Tibial nerve (tissue), 4 donors: ENCODE results near the gene PTDSS2. TPM values are rescaled to one million over a fixed set of nuclear protein-coding genes. Genes with fewer than 3 reads are reported as not detected.
"Not testable (repeated sequence)": the region's sequence is repeated elsewhere in the genome, so short reads cannot be mapped to it uniquely, and the experiment has no call there.

Experiments used
- DNase-seq, 2 donors: peaks; one replicate each; pipeline ENCODE4 v3.0.0-alpha.2; 2019; ENCODE audit warnings: low spot score in 2 of 2
- H3K27ac ChIP-seq, 4 donors: fragments of 200-600 bp; sonication (generic) in 3 of 4; one replicate each; pipeline ENCODE4 v1.5.1; 2017 to 2019; ENCODE audit warnings: mild to moderate bottlenecking in 1 of 4
- H3K27me3 ChIP-seq, 2 donors: fragments of 200-600 bp; sonication (generic) in 1 of 2; one replicate each; pipeline versions ENCODE4 v1.5.1 to v1.6.0; 2017 to 2019
- H3K36me3 ChIP-seq, 3 donors: fragments of 200-600 bp; sonication (generic); one replicate each; pipeline ENCODE4 v1.5.1; 2018 to 2019
- H3K4me1 ChIP-seq, 4 donors: fragments of 200-600 bp; sonication (generic) in 3 of 4; one replicate each; pipeline ENCODE4 v1.5.1; 2017 to 2019
- H3K4me3 ChIP-seq, 4 donors: fragments of 200-600 bp; sonication (generic) in 3 of 4; one replicate each; pipeline ENCODE4 v1.5.1; 2017 to 2019; ENCODE audit warnings: mild to moderate bottlenecking in 1 of 4, moderate library complexity in 1 of 4
- H3K9me3 ChIP-seq, 4 donors: fragments of 200-600 bp; sonication (generic) in 3 of 4; one replicate each; pipeline ENCODE4 v1.5.1; 2017 to 2019
- CTCF ChIP-seq, 5 experiments: fragments of 200-600 bp in 3 of 5; fragments of 450-650 bp in 2 of 5; sonication (generic) in 3 of 5; IDR thresholded peaks; one replicate each; pipeline ENCODE4 v1.5.1; 2016 to 2019; ENCODE audit warnings: antibody characterized with exemption in 5 of 5, mild to moderate bottlenecking in 3 of 5, moderate library complexity in 2 of 5
- EP300 ChIP-seq, 2 donors: sonication (generic); formaldehyde crosslinking; IDR thresholded peaks; one replicate each; pipeline ENCODE4 v1.6.1; 2017; ENCODE audit warnings: antibody characterized with exemption in 2 of 2, mild to moderate bottlenecking in 1 of 2
- POLR2A ChIP-seq, 2 donors: fragments of 450-650 bp; IDR thresholded peaks; one replicate each; pipeline ENCODE4 v1.6.1; 2017; ENCODE audit warnings: antibody characterized with exemption in 2 of 2, mild to moderate bottlenecking in 2 of 2, moderate library complexity in 2 of 2
- WGBS, 2 donors: methylation state at CpG; one replicate each; pipeline ENCODE4 v1.1.5; 2018; 5-methylcytosine and 5-hydroxymethylcytosine counted together
- total RNA-seq, 4 donors: library from RNA; depleted of rRNA; stranded (reverse); fragments of >200 nt; gene quantifications; one replicate each; pipeline ENCODE4 v1.1.0, GENCODE V29; 2016

Gene PTDSS2
- total RNA-seq: 100 to 1,000 TPM in 1 of 4 donors, 10 to 100 TPM in 3; 54.2 to 100 (median 63.9) TPM

GRCh38 chr11:449889-450808 lies at the start of gene PTDSS2:
TSS of gene PTDSS2 (plus strand) at chr11:450279. CDS start at chr11:450456, 177 bp downstream.
- 0 to 1% methylated on average over 30 to 44 of the region's 108 CpGs for WGBS, 2 donors
- DNase-seq: peak; percentile 94 to 96
- no peaks in the 10 kb centered on the region for H3K27me3 ChIP-seq
- H3K9me3 ChIP-seq: no peaks in the 10 kb centered on the region
- peak within 1 kb of the TSS; percentile 67 to 94 (median 86) for H3K4me3 ChIP-seq
- H3K27ac ChIP-seq: peak within 1 kb of the TSS; percentile 72 to 97 (median 97)
- TF ChIP-seq EP300 (IDR thresholded peaks at IDR 0.05): peak; percentile 93 to 96
- TF ChIP-seq POLR2A (IDR thresholded peaks at IDR 0.05): peak; percentile 85 to 86
- peak in 2 of 5 experiments; percentile 26 to 59 for TF ChIP-seq CTCF (IDR thresholded peaks at IDR 0.05)
- H3K36me3 ChIP-seq: peaks cover 0 to 30% (median 0%) of the 10 kb centered on the region in 3 donors
- H3K4me1 ChIP-seq: peaks cover 0 to 43% (median 23%) of the 10 kb centered on the region in 4 donors

- not testable (repeated sequence) for H3K36me3 ChIP-seq, H3K27ac ChIP-seq, DNase-seq, H3K4me3 ChIP-seq, H3K9me3 ChIP-seq
- H3K4me1 ChIP-seq: peaks cover 0 to 32% (median 10%) of the 10 kb centered on the region in 4 donors
- H3K27me3 ChIP-seq: peaks cover 0 to 14% of the 10 kb centered on the region in 2 donors
- no CpG with 5 or more reads among the region's 52 CpGs for WGBS, 2 donors
Measured at GRCh38 chr11:401196-401595, 48.9 kb upstream of the PTDSS2 start.

GRCh38 chr11:403021-403760 lies 46.9 kb upstream of the PTDSS2 start:
- TF ChIP-seq CTCF (IDR thresholded peaks at IDR 0.05): no peak
- no peak for TF ChIP-seq POLR2A (IDR thresholded peaks at IDR 0.05)
- TF ChIP-seq EP300 (IDR thresholded peaks at IDR 0.05): no peak
- Histone ChIP-seq H3K36me3 (no peaks in the 10 kb centered on the region), H3K27me3 (peaks cover 0 to 10% of the 10 kb centered on the region in 2 donors), H3K4me3 (no peak overlapping the region), H3K4me1 (peaks cover 0 to 33% (median 13%) of the 10 kb centered on the region in 4 donors), H3K9me3 (no peaks in the 10 kb centered on the region), H3K27ac (no peak overlapping the region)
- WGBS, 2 donors: 85 to 94% methylated on average over 17 to 33 of the region's 55 CpGs
- DNase-seq: no peak

GRCh38 chr11:403761-404431 lies 46.2 kb upstream of the PTDSS2 start:
- no peaks in the 10 kb centered on the region for H3K36me3 ChIP-seq
- peaks cover 0 to 10% of the 10 kb centered on the region in 2 donors for H3K27me3 ChIP-seq
- 92% methylated on average over 14 to 23 of the region's 27 CpGs for WGBS, 2 donors
- TF ChIP-seq EP300 (IDR thresholded peaks at IDR 0.05) (no peak), POLR2A (IDR thresholded peaks at IDR 0.05) (no peak), CTCF (IDR thresholded peaks at IDR 0.05) (no peak)
- DNase-seq: no peak
- H3K4me3 ChIP-seq: no peak overlapping the region
- peaks cover 0 to 33% (median 13%) of the 10 kb centered on the region in 4 donors for H3K4me1 ChIP-seq
- no peak overlapping the region for H3K27ac ChIP-seq
- H3K9me3 ChIP-seq: no peaks in the 10 kb centered on the region

- no peaks in the 10 kb centered on the region for H3K36me3 ChIP-seq
- peaks cover 0 to 33% (median 13%) of the 10 kb centered on the region in 4 donors for H3K4me1 ChIP-seq
- peak overlapping the region in 1 of 4 donors; percentile 91 for H3K27ac ChIP-seq
- 89% methylated on average over 8 to 14 of the region's 14 CpGs for WGBS, 2 donors
- TF ChIP-seq POLR2A (IDR thresholded peaks at IDR 0.05) (no peak), CTCF (IDR thresholded peaks at IDR 0.05) (no peak), EP300 (IDR thresholded peaks at IDR 0.05) (no peak)
- DNase-seq: no peak
- no peaks in the 10 kb centered on the region for H3K9me3 ChIP-seq
- no peak overlapping the region for H3K4me3 ChIP-seq
- H3K27me3 ChIP-seq: peaks cover 0 to 7% of the 10 kb centered on the region in 2 donors
Measured at GRCh38 chr11:404551-405264, 45.4 kb upstream of the PTDSS2 start.
